ENCODE data around the gene VNN1.

VNN1 gene

GRCh38 chr6:132748446-132748845 lies 34.6 kb upstream of the VNN1 start:
- H3K9ac ChIP-seq (ENCODE audit: low read depth, low read length, poor library complexity, severe bottlenecking), result no peak overlapping the region
- no peaks in the 10 kb centered on the region for H3K9me3 ChIP-seq (ENCODE audit: insufficient read depth, low read depth, low read length)
- TF ChIP-seq EZH2phosphoT487 (IDR thresholded peaks at IDR 0.05; ENCODE audit: borderline replicate concordance) (no peak), CTCF (conservative IDR thresholded peaks at IDR 0.05; ENCODE audit: low read length) (no peak)
- no peaks in the 10 kb centered on the region for H3K36me3 ChIP-seq (ENCODE audit: insufficient read depth, low read length)
- no peaks in the 10 kb centered on the region for H3K9me2 ChIP-seq (replicated peaks; ENCODE audit: low read depth, low read length)
- no peaks in the 10 kb centered on the region for H3K79me2 ChIP-seq (ENCODE audit: insufficient read depth, low read length)
- no peak overlapping the region for H3K4me2 ChIP-seq (ENCODE audit: low read depth, low read length, poor library complexity, severe bottlenecking)
- no peak overlapping the region for H3K4me3 ChIP-seq (ENCODE audit: low read length, poor library complexity, severe bottlenecking)
- H2AFZ ChIP-seq (ENCODE audit: low read length), result no peak overlapping the region
- H3K27me3 ChIP-seq (ENCODE audit: insufficient read depth, low read length, poor library complexity, severe bottlenecking), result no peaks in the 10 kb centered on the region
- no peaks in the 10 kb centered on the region for H3K4me1 ChIP-seq (ENCODE audit: insufficient read depth, low read length, poor library complexity, severe bottlenecking)
- no peaks in the 10 kb centered on the region for H3F3A ChIP-seq (ENCODE audit: low read depth)
- H4K20me1 ChIP-seq (ENCODE audit: insufficient read depth, low read length, poor library complexity, severe bottlenecking), result no peaks in the 10 kb centered on the region

- Histone ChIP-seq H3K4me3 (ENCODE audit: low read length, poor library complexity, severe bottlenecking) (no peak overlapping the region), H3K36me3 (ENCODE audit: insufficient read depth, low read length) (no peaks in the 10 kb centered on the region), H3K9me3 (ENCODE audit: insufficient read depth, low read depth, low read length) (no peaks in the 10 kb centered on the region), H3K9me2 (replicated peaks; ENCODE audit: low read depth, low read length) (no peaks in the 10 kb centered on the region), H3K79me2 (ENCODE audit: insufficient read depth, low read length) (no peaks in the 10 kb centered on the region), H2AFZ (ENCODE audit: low read length) (no peak overlapping the region), H3F3A (ENCODE audit: low read depth) (no peaks in the 10 kb centered on the region), H3K9ac (ENCODE audit: low read depth, low read length, poor library complexity, severe bottlenecking) (no peak overlapping the region), H3K4me1 (ENCODE audit: insufficient read depth, low read length, poor library complexity, severe bottlenecking) (no peaks in the 10 kb centered on the region), H4K20me1 (ENCODE audit: insufficient read depth, low read length, poor library complexity, severe bottlenecking) (no peaks in the 10 kb centered on the region), H3K4me2 (ENCODE audit: low read depth, low read length, poor library complexity, severe bottlenecking) (no peak overlapping the region), H3K27me3 (ENCODE audit: insufficient read depth, low read length, poor library complexity, severe bottlenecking) (no peaks in the 10 kb centered on the region)
- TF ChIP-seq EZH2phosphoT487 (IDR thresholded peaks at IDR 0.05; ENCODE audit: borderline replicate concordance), result no peak
- TF ChIP-seq CTCF (conservative IDR thresholded peaks at IDR 0.05; ENCODE audit: low read length), result no peak
Measured at GRCh38 chr6:132746048-132746447, 32.2 kb upstream of the VNN1 start.

- Histone ChIP-seq H4K20me1 (ENCODE audit: insufficient read depth, low read length, poor library complexity, severe bottlenecking) (no peaks in the 10 kb centered on the region), H3K4me2 (ENCODE audit: low read depth, low read length, poor library complexity, severe bottlenecking) (no peak overlapping the region), H2AFZ (ENCODE audit: low read length) (no peak overlapping the region), H3K36me3 (ENCODE audit: insufficient read depth, low read length) (no peaks in the 10 kb centered on the region), H3K4me3 (ENCODE audit: low read length, poor library complexity, severe bottlenecking) (no peak overlapping the region), H3K9me3 (ENCODE audit: insufficient read depth, low read depth, low read length) (no peaks in the 10 kb centered on the region), H3K9ac (ENCODE audit: low read depth, low read length, poor library complexity, severe bottlenecking) (no peak overlapping the region), H3K4me1 (ENCODE audit: insufficient read depth, low read length, poor library complexity, severe bottlenecking) (no peaks in the 10 kb centered on the region), H3K27me3 (ENCODE audit: insufficient read depth, low read length, poor library complexity, severe bottlenecking) (no peaks in the 10 kb centered on the region), H3F3A (ENCODE audit: low read depth) (no peaks in the 10 kb centered on the region), H3K79me2 (ENCODE audit: insufficient read depth, low read length) (no peaks in the 10 kb centered on the region), H3K9me2 (replicated peaks; ENCODE audit: low read depth, low read length) (no peaks in the 10 kb centered on the region)
- no peak for TF ChIP-seq EZH2phosphoT487 (IDR thresholded peaks at IDR 0.05; ENCODE audit: borderline replicate concordance)
Measured at GRCh38 chr6:132742495-132742894, 28.6 kb upstream of the VNN1 start.

- no peaks in the 10 kb centered on the region for H3K36me3 ChIP-seq (ENCODE audit: insufficient read depth, low read length)
- H3K9me3 ChIP-seq (ENCODE audit: insufficient read depth, low read depth, low read length), result no peaks in the 10 kb centered on the region
- no peak overlapping the region for H3K4me3 ChIP-seq (ENCODE audit: low read length, poor library complexity, severe bottlenecking)
- H3K4me2 ChIP-seq (ENCODE audit: low read depth, low read length, poor library complexity, severe bottlenecking), result no peak overlapping the region
- no peaks in the 10 kb centered on the region for H3K4me1 ChIP-seq (ENCODE audit: insufficient read depth, low read length, poor library complexity, severe bottlenecking)
- H3K9ac ChIP-seq (ENCODE audit: low read depth, low read length, poor library complexity, severe bottlenecking), result no peak overlapping the region
- H2AFZ ChIP-seq (ENCODE audit: low read length), result no peak overlapping the region
- H3K79me2 ChIP-seq (ENCODE audit: insufficient read depth, low read length), result no peaks in the 10 kb centered on the region
- H3K9me2 ChIP-seq (replicated peaks; ENCODE audit: low read depth, low read length), result no peaks in the 10 kb centered on the region
- no peaks in the 10 kb centered on the region for H3K27me3 ChIP-seq (ENCODE audit: insufficient read depth, low read length, poor library complexity, severe bottlenecking)
- TF ChIP-seq CTCF (conservative IDR thresholded peaks at IDR 0.05; ENCODE audit: low read length) (no peak), EZH2phosphoT487 (IDR thresholded peaks at IDR 0.05; ENCODE audit: borderline replicate concordance) (no peak)
- H3F3A ChIP-seq (ENCODE audit: low read depth), result no peaks in the 10 kb centered on the region
- H4K20me1 ChIP-seq (ENCODE audit: insufficient read depth, low read length, poor library complexity, severe bottlenecking), result no peaks in the 10 kb centered on the region
Measured at GRCh38 chr6:132741281-132741680, 27.4 kb upstream of the VNN1 start.
